GM04503 (cell line): ENCODE results near the gene OVOL1.

ENCODE experiments used
- DNase-seq: peaks from one replicate; pipeline ENCODE4 v3.0.0-alpha.2; 2012; ENCODE audit warnings: low read depth

Gene OVOL1

DNA sequence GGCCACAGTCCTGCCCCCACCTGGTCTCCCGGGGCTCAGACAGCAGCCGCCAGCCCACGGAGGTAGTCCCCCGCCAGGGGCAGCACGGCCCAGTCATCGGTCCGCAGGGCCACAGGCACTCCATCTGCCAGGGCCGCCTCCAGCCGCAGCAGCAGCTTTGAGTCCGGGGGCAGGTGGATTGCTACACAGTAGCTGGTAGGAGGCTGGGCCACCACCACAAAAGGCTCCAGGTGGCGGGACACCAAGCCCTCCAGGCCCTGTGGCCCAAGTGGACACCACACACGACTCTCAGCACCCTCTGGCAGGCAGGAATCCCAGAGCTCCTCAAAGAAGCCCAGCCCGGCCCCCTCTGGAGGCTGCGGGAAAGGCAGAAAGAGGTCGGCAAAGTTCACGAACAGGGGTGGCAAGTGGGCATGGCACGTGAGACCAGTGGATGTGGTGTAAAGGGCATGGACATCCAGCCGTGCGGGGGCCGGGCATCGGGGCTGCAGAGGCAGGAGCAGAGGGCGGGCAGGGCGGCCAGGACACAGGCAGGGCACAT lies 9.0 kb upstream of the OVOL1 start:
- no peak for DNase-seq

DNA sequence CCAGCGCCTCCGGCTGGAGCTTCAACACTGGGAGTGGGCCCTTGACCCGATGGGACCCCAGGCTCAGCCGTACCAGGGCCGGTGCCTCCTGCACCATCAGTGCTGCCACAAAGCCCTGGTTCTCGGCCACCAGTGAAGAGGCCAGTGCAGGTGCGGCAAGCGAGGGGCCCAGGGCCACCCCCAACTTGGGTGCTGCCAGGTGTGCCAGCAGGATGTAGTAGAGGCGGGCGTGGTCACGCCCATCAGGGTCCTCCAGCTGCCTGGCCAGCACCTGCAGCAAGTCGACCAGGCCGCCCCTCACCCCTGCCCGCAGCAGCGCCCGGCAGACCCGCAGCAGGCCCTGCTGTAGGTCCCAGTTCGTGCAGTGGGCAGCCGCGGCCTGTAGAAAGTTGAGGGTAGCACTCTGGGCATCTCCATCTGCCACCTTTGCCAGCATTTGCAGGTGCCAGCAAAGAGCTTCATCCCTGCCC lies 8.4 kb upstream of the OVOL1 start:
- no peak for DNase-seq

DNA sequence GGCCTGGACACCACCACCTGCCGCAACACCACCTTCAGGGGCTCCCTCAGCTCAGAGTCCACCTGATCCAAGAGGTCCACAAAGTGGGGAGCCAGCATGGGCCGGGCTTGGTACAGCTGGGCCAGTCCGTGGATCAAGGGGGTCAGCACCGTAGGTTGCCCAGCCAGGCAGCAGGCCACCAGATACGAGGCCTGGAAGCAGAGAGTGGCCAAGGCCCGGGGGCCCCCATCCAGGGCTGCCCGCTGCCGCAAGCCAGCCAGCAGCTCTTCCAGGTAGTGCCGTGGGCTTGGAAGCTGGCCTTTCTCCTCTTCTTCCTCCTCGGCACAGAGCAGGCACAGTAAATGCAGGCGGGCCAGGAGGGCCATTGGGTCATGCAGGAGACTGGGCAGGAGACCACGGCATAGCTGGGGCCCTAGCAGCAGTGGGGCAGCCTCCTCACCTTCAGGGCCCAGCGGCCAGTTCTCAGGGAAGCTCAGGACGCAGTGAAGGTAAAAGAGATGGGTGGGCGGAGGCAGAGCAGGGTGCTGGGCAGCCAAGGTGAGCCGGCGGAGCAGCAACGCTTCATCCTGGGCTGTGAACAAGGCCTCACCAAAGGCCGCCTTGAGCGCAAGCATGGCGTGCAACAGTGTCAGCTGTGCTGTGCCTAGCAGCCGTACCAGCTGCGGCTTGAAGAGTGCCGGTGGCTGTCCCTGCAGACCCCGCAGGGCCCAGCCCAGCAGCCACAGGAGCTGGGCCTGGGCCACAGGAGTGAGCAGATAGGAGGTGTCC lies 7.8 kb upstream of the OVOL1 start:
- no peak for DNase-seq

DNA sequence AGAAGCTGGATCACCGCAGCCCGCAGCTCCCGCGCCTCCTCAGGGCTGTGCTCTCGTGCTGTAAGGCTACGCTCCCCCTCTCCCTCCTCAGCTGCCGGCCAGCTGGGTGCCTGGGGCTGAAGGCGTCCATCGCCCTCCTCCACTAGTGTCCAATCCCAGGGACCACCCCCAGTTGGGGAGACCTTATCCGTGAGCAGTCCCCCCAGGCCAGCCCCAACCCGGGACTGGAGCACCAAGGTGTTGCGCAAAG lies 7.3 kb upstream of the OVOL1 start:
- DNase-seq: no peak

DNA sequence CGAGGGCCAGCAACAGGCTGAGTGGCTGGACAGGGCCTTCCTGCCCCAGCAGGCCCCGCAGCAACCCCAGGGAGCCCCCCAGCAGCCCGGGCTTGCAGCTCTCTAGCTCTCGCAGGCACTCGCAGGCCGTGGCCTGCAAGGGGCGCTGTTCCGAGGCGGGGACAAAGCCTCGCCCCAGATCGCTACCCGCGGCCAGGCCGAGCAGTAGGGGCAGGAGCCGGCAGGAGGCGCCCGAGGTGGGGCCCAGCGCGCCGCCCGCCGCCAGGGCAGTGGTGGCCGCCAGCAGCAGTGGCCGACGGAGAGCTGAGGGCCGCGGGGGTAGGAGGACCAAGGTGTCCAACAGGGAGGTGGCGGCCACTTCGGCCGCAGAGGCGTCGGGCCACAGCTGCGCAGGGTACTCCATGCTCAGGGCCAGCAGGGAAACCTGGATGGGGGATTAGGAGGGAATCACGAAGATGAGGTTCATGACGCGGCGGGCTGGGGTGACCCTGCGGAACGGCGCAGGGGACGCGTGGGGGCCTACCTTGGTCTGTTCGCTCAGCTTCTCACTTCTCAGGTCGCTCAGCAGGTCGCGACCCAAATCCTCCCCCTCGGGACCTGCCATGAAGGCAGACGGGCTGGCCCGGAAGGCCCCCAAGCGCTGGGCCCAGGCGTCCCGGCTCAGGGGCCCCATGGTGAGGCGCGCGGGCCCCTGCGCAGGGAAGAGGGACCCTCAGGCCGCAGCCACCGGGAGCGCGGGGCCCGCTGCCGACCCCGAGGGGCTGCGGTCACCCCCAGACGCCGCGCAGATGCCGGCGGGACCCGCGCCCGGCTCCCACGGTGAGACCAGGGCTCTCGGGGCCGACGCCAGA lies 6.7 kb upstream of the OVOL1 start:
- DNase-seq: no peak

DNA sequence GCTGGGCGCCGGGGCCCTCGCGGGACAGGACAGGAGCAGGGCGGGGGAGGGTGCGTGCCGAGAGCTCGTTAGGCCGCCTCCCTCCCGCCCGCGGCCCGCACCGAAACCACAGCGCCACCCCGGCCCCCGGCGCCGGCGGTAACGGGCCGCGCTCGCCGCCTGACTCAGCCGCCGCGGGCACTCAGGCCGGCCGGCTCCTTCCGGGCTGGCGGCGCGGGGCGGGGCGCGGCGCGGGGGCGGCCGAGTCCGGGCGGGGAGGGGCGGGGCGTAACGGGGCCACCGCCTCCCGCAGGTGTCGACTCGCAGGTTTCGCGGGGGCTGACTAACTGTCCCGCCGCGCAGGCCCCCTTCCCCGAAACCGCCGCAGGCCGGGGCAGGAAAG lies 6.1 kb upstream of the OVOL1 start, which contains the start of gene AP5B1:
AP5B1 (minus strand) TSS at position 207 of the 382 bp plus-strand sequence. CDS start 385 bp downstream, outside the sequence.
- DNase-seq: no peak

DNA sequence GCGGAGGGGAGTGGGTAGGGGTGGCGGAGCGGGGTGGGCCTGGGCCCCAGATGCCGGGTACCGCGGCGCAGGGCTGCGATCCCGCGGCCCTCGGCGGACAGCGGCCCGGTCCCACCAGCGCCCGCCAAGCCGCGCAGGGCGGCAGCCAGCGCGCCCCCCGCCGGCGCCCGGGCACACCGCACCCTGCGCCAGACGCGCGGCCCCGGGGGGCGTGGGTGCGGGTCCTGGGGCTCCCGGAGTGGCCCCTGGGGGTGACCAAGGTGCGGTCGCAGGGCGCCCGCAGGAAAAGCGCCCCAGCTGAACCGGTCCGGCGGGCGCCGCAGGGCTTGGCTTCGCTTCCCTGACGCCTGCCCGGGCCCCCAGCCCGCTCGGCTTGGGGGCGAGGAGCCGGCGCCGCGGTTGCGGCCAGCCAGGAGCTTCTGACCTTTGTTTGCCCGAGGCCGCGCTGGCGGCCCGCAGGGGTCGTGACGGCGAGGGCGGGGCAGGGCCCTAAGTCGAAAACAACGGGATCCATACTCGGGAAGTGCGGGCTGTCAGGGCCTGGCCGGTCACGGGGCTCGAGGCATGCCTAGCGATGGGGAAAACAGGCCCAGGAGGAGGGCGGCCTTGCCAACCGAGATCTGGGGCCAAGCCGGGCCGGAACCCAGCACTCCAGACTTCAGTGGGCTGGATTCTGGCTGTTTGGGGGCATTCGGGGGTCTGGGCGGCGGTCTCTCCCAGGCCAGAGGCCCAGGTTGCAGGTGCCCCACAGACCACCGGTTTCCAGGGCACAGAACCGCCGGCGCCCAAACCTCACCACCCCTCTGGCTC lies 5.5 kb upstream of the OVOL1 start:
- DNase-seq: no peak

DNA sequence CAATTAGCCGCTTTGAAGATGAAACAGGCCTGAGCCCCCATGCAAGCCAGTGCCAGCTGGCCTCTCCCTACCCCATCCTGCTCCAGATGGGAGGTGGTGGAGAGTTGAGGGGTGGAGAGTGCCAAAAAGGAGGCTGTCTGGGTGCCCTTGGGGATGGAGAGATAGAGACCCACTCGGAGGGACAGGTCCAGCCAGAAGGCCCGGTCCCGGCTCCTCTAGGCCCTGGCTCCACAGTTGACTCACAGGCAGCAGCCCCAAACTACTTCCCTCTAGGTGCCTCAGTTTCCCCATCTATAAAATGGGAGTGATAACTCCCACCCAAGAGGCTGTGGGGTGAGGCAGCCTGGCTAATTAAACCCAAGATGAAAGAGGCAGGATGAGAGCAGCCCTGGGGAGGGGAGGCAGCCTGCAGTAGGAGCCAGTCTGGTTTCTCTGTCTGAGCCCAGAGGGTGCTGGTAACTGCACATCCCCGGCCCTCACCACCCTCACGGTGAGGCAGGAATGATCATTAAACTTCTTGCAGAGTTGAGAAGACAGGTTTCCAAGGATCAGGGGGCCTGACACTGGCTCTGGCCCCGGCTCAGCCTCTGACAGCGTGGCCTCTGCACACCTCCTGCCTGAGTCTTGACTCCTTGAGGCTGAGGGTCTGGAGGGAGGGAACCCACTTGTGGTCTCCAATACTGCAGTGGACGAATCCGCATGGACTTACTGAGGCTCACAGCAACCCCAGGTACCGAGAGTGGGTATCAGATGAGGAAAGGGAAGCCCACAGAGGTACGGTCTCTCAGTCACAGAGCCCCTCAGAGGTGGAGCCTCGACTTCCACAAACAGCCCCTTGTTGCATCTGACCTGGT lies 4.7 kb upstream of the OVOL1 start:
- no peak for DNase-seq

DNA sequence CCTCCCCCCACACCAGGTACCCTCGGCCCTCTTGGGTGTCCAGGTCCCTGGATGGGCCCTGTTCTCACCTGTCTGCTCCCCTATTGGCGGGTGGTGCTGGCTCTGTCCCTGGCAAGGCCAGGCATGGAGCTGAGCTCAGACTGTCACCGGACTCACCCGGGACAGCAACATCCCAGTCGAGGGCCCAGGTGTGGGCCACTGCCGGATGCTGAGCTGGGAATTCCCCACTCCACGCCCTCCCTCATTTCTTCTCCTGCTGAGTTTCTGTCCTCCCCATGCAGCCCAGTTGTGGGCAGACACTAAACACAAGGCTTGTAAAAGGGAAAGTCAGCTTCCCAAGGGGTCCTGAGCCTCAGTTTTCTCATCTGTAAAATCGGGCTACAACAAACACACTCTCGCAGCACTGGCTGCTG lies 4.0 kb upstream of the OVOL1 start:
- DNase-seq: no peak

DNA sequence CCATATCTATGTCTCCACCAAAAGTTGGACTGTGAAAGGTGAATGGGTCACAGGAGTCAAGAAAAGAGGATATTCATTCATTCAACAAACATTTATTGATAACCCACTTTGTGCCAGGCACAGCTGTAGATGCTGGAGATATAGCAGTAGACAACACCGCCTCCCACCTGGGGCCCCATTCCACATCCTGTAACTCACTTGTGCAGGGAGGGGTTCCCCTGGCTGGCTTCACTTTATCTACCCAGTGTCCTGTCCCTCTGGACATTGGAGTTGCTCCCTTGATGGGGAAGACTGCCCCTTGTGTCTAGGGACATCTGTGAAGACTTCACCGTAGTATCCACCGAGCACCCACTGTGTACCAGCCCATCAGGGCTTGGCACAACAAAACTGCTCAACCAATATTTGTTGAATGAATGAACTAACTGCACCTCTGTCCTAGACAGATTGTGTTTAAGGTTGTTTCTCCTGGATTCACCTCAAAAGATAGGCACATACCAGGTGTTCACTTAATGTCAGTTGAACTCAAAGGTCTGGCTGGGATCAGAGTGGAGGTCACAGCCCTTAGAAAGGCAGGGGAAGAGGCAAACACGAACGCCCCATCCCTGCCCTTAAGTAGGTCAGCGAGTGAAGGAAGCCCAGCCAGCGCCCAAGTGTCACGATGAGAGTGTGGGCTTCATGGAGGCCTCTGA lies 1.4 kb upstream of the OVOL1 start:
- no peak for DNase-seq

DNA sequence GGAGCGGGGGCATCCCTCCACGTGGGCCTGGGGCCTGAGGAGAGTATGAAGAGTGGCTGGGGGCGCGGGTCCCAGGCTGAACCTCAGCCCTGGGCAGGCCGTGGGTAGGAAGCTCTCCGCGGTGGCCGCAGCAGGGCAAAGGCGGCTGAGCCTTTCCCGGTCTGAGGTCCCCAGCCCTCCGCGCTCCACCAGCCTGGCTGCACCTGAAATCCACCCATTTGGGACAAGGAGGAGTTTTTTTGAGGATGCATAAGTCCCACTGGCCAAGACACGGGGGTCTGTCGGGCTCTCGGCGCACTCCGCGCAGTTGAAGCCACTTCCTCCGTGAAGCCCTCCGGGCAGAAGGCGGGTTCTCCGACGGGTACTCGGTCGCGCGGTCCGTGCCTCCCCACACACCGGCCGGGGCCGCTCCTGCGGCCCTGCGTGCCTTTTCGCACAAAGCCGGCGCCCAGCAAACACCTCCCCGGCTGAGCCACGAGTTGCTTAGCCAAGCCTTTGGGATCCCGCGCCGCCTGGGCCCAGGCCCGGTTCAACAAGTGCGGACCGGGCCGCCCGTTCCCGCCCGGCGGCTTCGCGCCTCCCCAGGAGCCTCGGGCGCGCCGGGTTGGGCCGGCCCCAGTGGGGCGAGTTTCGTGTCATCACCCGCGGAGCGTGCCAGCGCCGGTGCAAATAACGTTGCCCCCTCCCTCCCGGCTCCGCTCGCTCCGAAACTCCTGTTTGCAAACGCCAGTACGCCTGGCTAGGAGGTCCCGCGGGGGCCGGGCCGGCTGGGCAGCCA lies 666 bp upstream of the OVOL1 start:
- no peak for DNase-seq

DNA sequence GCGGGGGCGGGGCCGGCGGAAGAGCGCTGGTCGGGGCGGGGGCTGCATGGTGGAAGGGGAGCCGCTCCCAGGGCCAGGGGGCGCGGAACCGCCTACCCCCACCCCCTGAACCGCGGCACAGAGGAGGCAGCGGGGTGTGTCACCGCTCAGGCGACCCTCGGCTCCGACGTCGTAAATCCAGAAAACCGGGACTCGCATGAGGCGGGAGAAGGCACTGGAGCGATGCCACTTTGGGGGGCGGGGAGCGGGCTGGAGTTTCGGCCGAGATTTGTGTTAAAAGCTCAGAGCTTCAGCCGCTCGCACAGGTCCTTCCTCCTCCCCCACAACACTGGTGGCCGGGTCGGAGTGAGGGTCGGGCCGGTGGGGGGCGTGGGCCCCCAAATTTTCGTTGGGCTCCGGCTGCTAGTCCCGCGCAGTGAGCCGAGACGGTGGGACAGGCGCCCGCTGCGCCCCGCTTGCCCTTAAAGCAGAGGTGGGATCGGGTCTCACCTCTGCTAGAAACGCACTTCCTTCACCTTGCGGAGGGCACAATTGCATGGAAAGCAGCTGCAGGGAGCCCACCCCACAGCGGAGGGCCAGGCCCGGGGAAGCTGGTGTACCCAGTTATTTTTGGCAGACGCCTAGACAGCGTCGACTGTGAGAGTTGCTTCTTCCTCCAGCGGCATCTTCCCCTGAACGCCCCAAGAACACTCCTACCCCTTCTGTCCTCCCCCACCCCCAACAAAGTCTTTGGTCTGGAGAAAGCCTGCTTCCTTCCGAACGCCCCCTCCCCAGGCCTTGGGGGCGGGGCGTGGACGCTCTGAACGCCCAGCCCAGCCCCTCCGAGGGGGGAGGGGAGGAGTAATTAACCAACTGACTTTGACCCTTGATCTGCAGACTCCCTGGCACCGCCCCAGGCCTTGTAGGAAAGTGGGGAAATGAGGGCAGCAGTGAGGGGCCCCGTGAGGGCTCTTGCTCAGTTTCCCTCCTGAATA lies 1.1 kb downstream of the OVOL1 start:
- DNase-seq: no peak

DNA sequence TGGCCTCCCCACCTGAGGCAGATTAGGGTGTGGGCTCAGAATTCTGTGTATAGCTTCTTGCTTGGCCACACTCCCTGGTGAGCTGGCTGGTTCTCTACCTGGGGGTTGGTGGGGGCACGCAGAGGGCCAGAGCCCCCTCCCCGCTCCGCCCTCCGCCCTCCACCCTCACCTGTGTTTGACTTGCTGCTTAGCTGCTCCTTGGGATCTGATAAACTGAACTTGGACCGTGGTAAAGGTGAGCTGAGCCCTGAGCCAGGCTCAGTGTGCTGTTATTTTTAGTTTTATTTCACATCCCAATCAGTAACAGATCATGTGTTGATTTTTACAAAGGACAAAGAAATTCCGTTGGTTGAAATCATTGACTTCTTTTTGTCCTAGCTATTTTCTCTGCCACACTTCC lies 2.0 kb downstream of the OVOL1 start:
- no peak for DNase-seq

DNA sequence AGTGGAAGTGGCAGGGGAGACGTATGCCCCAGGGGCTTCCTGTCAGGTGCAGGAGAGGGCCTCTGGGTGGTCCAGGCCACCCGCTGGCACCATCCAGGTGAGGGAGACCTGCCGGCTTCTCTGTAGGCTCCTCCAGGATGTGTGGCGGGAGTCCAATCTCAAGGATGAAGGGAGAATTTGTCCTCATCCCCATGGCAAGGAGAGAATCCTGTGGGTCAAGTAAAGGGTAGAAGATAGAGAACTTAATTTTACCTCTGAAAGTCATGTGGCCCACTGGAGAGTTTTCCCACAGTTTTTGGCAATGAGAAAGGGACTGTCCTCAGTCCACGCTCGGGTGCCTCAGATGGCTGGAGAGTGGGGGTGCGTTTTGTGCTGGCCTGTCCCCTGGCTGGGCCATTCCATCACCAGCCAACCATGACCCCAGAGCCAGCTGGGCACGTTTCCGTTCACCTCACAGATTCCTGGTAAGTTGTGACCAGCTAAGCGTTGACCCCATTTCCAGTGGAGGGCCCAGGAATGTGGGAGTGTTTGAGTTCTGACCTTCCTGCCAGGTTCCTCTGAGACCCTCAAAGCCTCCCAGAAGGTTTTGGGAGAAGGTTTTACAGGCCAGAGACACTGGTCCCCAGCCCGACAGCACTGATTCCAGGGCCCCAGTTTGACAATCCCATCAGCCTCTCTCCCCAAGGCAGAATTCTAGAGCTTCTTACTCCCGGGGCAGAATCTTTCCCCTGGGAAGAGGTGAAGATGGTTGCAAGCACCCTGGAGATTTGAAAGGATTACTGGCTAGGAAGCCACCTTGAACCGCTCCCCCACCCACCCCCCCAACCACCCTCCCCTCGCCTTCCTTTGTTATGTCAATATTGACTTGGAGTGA lies 2.6 kb downstream of the OVOL1 start:
- DNase-seq: no peak

DNA sequence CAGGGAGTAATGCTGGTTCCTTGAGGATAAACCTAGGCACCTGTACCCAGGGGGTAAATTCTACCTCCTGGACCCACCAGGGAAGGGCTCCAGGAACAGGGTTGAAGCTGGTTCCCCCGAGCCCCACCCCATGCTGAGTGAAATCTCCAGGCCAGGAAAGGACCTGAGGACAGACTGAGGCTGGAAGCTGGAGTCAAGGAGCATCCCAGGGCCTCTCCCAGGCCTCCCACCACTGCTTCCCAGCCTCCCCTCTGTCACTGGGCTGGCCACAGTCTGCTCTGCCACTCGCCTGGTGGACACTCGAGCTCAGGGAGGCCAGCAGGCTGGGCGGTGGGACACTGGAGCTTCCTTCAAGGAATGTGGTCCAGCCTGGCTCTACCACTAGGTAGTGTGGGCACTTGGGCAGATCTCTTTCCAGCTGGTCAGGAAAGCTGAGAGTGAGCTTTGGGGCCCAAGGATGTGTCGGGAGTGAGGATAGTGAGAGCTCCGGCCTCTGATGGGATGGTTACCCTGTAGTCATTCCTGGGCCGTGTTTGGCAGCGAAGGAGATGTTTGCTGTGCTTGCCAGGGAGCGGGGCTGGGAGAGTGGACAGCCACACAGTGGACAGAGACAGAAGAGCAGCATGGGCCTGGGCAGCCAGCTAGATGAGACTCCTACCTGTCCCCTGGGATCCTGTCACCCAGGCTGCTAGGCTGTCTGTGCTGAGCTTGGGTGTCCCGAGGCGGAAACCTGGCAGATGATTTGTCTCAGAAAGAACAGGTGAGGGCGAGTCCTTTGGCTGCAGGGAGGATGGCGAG lies 3.4 kb downstream of the OVOL1 start:
- no peak for DNase-seq

DNA sequence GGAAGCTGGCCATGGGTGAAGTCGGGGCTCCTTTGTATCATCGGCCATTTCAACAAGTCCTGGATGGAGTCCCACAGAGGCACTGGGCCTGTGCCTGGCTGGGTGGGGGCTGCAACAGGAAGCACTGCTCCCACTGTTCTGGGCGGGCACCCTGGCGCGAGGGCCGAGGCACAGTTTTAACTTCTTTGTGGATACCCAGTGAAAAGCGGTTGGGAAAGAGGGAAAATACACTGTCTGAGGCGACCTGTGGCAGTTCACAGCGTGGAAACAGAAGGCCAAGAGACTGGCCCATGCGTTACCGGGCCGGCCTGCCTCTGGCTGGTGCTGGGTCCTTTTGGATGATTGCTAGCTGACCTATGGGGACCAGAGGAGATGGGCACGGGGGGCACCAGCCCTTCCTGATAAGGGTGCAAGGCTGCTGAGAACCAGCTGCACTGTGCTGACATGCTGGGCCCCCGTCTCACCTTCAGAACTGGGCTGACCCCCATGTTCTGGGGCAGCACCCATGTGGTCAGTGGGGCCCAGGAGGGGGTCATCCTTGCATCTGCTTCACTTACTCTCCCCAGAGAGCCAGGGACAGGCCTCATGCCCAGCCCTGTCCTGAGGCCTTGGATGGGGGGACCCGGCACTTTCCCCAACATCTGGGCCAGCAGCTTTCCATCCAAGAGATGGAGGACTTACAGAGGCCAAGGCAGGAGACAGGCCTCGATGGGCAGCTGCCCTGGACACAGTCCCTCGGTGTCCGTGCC lies 4.2 kb downstream of the OVOL1 start:
- no peak for DNase-seq
